HepG2 (cell line): ENCODE data around the gene CTXN1. TPM values are rescaled to one million over a fixed set of nuclear protein-coding genes. Genes with fewer than 3 reads are reported as not detected.

Source experiments
- ARNT2 ChIP-seq: sonication (generic); formaldehyde crosslinking; IDR thresholded peaks from 2 replicates; pipeline ENCODE4 v1.8.0; 2022; ENCODE audit warnings: mild to moderate bottlenecking, low read depth, missing genetic modification reagents, moderate library complexity
- ATF7 ChIP-seq, 2 experiments: fragments of 450-650 bp in 1 of 2; sonication (generic) in 1 of 2; formaldehyde crosslinking in 1 of 2; IDR thresholded peaks; 2 replicates each; pipeline versions ENCODE4 v1.4.0 to v1.6.1; 2016 to 2020; ENCODE audit warnings: antibody characterized with exemption in 1 of 2, mild to moderate bottlenecking in 1 of 2, missing genetic modification reagents in 1 of 2
- CCAR2 ChIP-seq: fragments of 200-400 bp; formaldehyde crosslinking; optimal IDR thresholded peaks from 2 replicates; pipeline ENCODE3; 2018; ENCODE audit warnings: low read depth, mild to moderate bottlenecking, low read length, moderate library complexity
- CSRNP2 ChIP-seq: sonication (generic); formaldehyde crosslinking; conservative IDR thresholded peaks from 2 replicates; pipeline ENCODE4 v1.8.0; 2022; ENCODE audit warnings: low read depth, missing genetic modification reagents
- DRAP1 ChIP-seq: IDR thresholded peaks from 2 replicates; pipeline ENCODE4 v1.6.1; 2016; ENCODE audit warnings: missing genetic modification reagents, missing compliant biosample characterization
- FIP1L1 ChIP-seq: fragments of 200-400 bp; formaldehyde crosslinking; IDR thresholded peaks from 2 replicates; pipeline ENCODE4 v1.6.1; 2018; ENCODE audit warnings: low read depth, mild to moderate bottlenecking, low read length, moderate library complexity, borderline replicate concordance; ENCODE audit not compliant: insufficient read depth
- FOSL2 ChIP-seq: sonication (generic); formaldehyde crosslinking; IDR thresholded peaks from 2 replicates; pipeline ENCODE4 v1.4.0; 2020; ENCODE audit warnings: missing genetic modification reagents
- FOXA3 ChIP-seq: IDR thresholded peaks from 2 replicates; pipeline ENCODE4 v1.6.1; 2016; ENCODE audit warnings: missing genetic modification reagents, missing compliant biosample characterization
- MXD4 ChIP-seq: IDR thresholded peaks from 2 replicates; pipeline ENCODE4 v1.6.1; 2016; ENCODE audit warnings: mild to moderate bottlenecking, missing biosample characterization, missing genetic modification reagents
- PBX2 ChIP-seq: IDR thresholded peaks from 2 replicates; pipeline ENCODE4 v1.6.1; 2016; ENCODE audit warnings: control low read depth
- RBAK ChIP-seq: sonication (generic); formaldehyde crosslinking; IDR thresholded peaks from 2 replicates; pipeline ENCODE4 v1.5.1; 2020; ENCODE audit warnings: mild to moderate bottlenecking, missing genetic modification reagents
- RBM39 ChIP-seq: fragments of 200-400 bp; formaldehyde crosslinking; IDR thresholded peaks from one replicate; pipeline ENCODE4 v1.6.1; 2018; ENCODE audit warnings: antibody characterized with exemption, mild to moderate bottlenecking, low read depth, low read length; ENCODE audit not compliant: poor library complexity, severe bottlenecking
- REXO4 ChIP-seq: sonication (generic); formaldehyde crosslinking; IDR thresholded peaks from 2 replicates; pipeline ENCODE4 v1.8.0; 2022; ENCODE audit warnings: missing genetic modification reagents, mild to moderate bottlenecking, borderline replicate concordance
- SKI ChIP-seq: fragments of 450-650 bp; IDR thresholded peaks from one replicate; pipeline ENCODE4 v1.6.1; 2018; ENCODE audit warnings: mild to moderate bottlenecking; ENCODE audit not compliant: partially characterized antibody
- SYNCRIP ChIP-seq: fragments of 200-400 bp; formaldehyde crosslinking; IDR thresholded peaks from 2 replicates; pipeline ENCODE4 v1.6.1; 2018; ENCODE audit warnings: mild to moderate bottlenecking, low read depth, low read length; ENCODE audit not compliant: insufficient read depth
- TBP ChIP-seq: sonication (generic); formaldehyde crosslinking; IDR thresholded peaks from 2 replicates; pipeline ENCODE4 v1.5.0; 2020; ENCODE audit warnings: missing genetic modification reagents
- THAP11 ChIP-seq: IDR thresholded peaks from 2 replicates; pipeline ENCODE4 v1.6.1; 2016; ENCODE audit warnings: missing biosample characterization, missing genetic modification reagents
- U2AF2 ChIP-seq: fragments of 200-400 bp; formaldehyde crosslinking; IDR thresholded peaks from 2 replicates; pipeline ENCODE4 v1.6.1; 2017; ENCODE audit warnings: low read depth, mild to moderate bottlenecking, low read length
- XBP1 ChIP-seq: sonication (generic); formaldehyde crosslinking; IDR thresholded peaks from 2 replicates; pipeline ENCODE4 v1.5.0; 2020; ENCODE audit warnings: missing genetic modification reagents
- ZBTB46 ChIP-seq: sonication (generic); formaldehyde crosslinking; IDR thresholded peaks from 2 replicates; pipeline ENCODE4 v1.4.0; 2020; ENCODE audit warnings: mild to moderate bottlenecking, missing genetic modification reagents, borderline replicate concordance
- ZNF160 ChIP-seq: sonication (generic); formaldehyde crosslinking; IDR thresholded peaks from 2 replicates; pipeline ENCODE4 v1.8.0; 2022; ENCODE audit warnings: mild to moderate bottlenecking, inconsistent platforms, missing genetic modification reagents
- ZNF232 ChIP-seq: sonication (generic); formaldehyde crosslinking; IDR thresholded peaks from 2 replicates; pipeline ENCODE4 v1.4.0; 2020; ENCODE audit warnings: missing genetic modification reagents, borderline replicate concordance
- ZNF317 ChIP-seq: sonication (generic); formaldehyde crosslinking; IDR thresholded peaks from 2 replicates; pipeline ENCODE4 v1.5.0; 2020; ENCODE audit warnings: mild to moderate bottlenecking, missing genetic modification reagents
- ZNF768 ChIP-seq: sonication (generic); formaldehyde crosslinking; IDR thresholded peaks from 2 replicates; pipeline ENCODE4 v1.4.0; 2020; ENCODE audit warnings: missing genetic modification reagents
- ZSCAN12 ChIP-seq: sonication (generic); formaldehyde crosslinking; IDR thresholded peaks from 2 replicates; pipeline ENCODE4 v1.9.0; 2021; ENCODE audit warnings: mild to moderate bottlenecking, missing genetic modification reagents
- ZSCAN30 ChIP-seq: sonication (generic); formaldehyde crosslinking; IDR thresholded peaks from 2 replicates; pipeline ENCODE4 v1.5.0; 2020; ENCODE audit warnings: mild to moderate bottlenecking, missing genetic modification reagents
- polyA plus RNA-seq, 8 experiments: library from polyadenylated mRNA; depleted of rRNA in 3 of 8; stranded (reverse) in 7 of 8; unstranded in 1 of 8; fragments of >200 nt; fragmentation: Illumina TruSeq in 4 of 8; extraction: Trizol in 4 of 8; gene quantifications; 2 replicates each; pipeline versions ENCODE4 v1.2.1 to v1.2.3, GENCODE V29; 2011 to 2016; ENCODE audit warnings: low read depth in 4 of 8, missing spikeins in 1 of 8, mixed read lengths in 1 of 8; ENCODE audit not compliant: insufficient read depth in 1 of 8
- total RNA-seq, 5 experiments: library from RNA; depleted of rRNA; stranded (reverse); fragments of >200 nt; fragmentation: Illumina TruSeq; extraction: Trizol; gene quantifications; 2 replicates each; pipeline ENCODE4 v1.2.3, GENCODE V29; 2016; ENCODE audit warnings: low read depth in 1 of 5

CTXN1 gene
- total and polyA plus RNA-seq, 2 of the 13 experiments (the other 11 are each of a cell fraction or from before 2014, with no cell fraction given) = 0.11 TPM; not detected in 1

- TF ChIP-seq SYNCRIP (no peak), ZBTB46 (CRISPR knock-in tag) (no peak), FOSL2 (CRISPR knock-in tag) (peak; percentile 72), CCAR2 (no peak), FOXA3 (no peak; the same call in 1 of the 2 replicates), ATF7 (IDR thresholded peaks at IDR 0.05) (peak; percentile 92), ATF7 (CRISPR knock-in tag; IDR thresholded peaks at IDR 0.05) (no peak), MXD4 (CRISPR knock-in tag) (peak; percentile 99), ZNF768 (CRISPR knock-in tag) (peak; percentile 43; the same call in 1 of the 2 replicates), RBAK (CRISPR knock-in tag) (no peak), ZNF160 (CRISPR knock-in tag) (0 out of 2 replicates have a peak, but pooled peaks have one; percentile 51), TBP (CRISPR knock-in tag) (no peak), ZNF232 (CRISPR knock-in tag) (no peak; the same call in none of the 2 replicates), ZSCAN12 (CRISPR knock-in tag) (peak; percentile 31; the same call in 1 of the 2 replicates), ZSCAN30 (no peak), REXO4 (CRISPR knock-in tag) (no peak), DRAP1 (peak; percentile 75), CSRNP2 (no peak), U2AF2 (no peak), ZNF317 (CRISPR knock-in tag) (peak; percentile 80), THAP11 (peak; percentile 89), FIP1L1 (no peak), XBP1 (CRISPR knock-in tag) (no peak), SKI (peak; percentile 10), ARNT2 (peak; percentile 89), PBX2 (peak; percentile 48), RBM39 (peak; percentile 70)
These were observed 17.7 kb upstream of the CTXN1 start, which contains the start of gene TIMM44 (continued) for GRCh38 chr19:7943444-7944176.
